ENCODE data around the gene ISLR.

- TF ChIP-seq POLR2A (IDR thresholded peaks at IDR 0.05; ENCODE audit: low read length) (no peak), GATA1 (IDR thresholded peaks at IDR 0.05; ENCODE audit: low read depth, low read length) (no peak)
Observed at GRCh38 chr15:74216949-74217348, 43.4 kb downstream of the ISLR start.
